H9 (cell line): ENCODE measurements around the gene NKAIN2. TPM values are rescaled to one million over a fixed set of nuclear protein-coding genes. Genes with fewer than 3 reads are reported as not detected.

Experiments
- DNase-seq: peaks from one replicate; pipeline ENCODE4 v3.0.0-alpha.2; 2017
- H2AFZ ChIP-seq: one replicate; pipeline ENCODE4 v1.6.1; 2013; ENCODE audit warnings: mild to moderate bottlenecking, low read length, control low read depth, moderate library complexity
- H2AK5ac ChIP-seq: 2 replicates; pipeline ENCODE4 v1.6.1; 2013; ENCODE audit warnings: low read length, control low read depth, mixed read lengths; ENCODE audit not compliant: insufficient read length
- H2BK120ac ChIP-seq: one replicate; pipeline ENCODE4 v1.6.1; 2013; ENCODE audit warnings: low read depth, mild to moderate bottlenecking, low read length, control low read depth, inconsistent platforms; ENCODE audit not compliant: poor library complexity, severe bottlenecking
- H2BK12ac ChIP-seq: 2 replicates; pipeline ENCODE4 v1.6.1; 2013; ENCODE audit warnings: low read length, control low read depth, mixed read lengths, low read depth; ENCODE audit not compliant: insufficient read length
- H2BK15ac ChIP-seq: 2 replicates; pipeline ENCODE4 v1.6.1; 2013; ENCODE audit warnings: low read depth, low read length, control low read depth
- H2BK20ac ChIP-seq: one replicate; pipeline ENCODE4 v1.6.1; 2013; ENCODE audit warnings: low read depth, mild to moderate bottlenecking, low read length, control low read depth, inconsistent platforms; ENCODE audit not compliant: poor library complexity, severe bottlenecking
- H2BK5ac ChIP-seq: 2 replicates; pipeline ENCODE4 v1.6.1; 2013; ENCODE audit warnings: low read length, control low read depth, mixed read lengths; ENCODE audit not compliant: insufficient read length
- H3K14ac ChIP-seq: 2 replicates; pipeline ENCODE4 v1.6.1; 2013; ENCODE audit warnings: low read length, control low read depth; ENCODE audit not compliant: insufficient read depth
- H3K18ac ChIP-seq: 2 replicates; pipeline ENCODE4 v1.6.1; 2013; ENCODE audit warnings: low read depth, mild to moderate bottlenecking, mixed read lengths, low read length, control low read depth; ENCODE audit not compliant: insufficient read length
- H3K23ac ChIP-seq: 2 replicates; pipeline ENCODE4 v1.6.1; 2013; ENCODE audit warnings: low read length, control low read depth, mixed read lengths, low read depth; ENCODE audit not compliant: insufficient read length
- H3K23me2 ChIP-seq: 2 replicates; pipeline ENCODE4 v1.6.1; 2013; ENCODE audit warnings: low read depth, mild to moderate bottlenecking, mixed read lengths, low read length, control low read depth; ENCODE audit not compliant: insufficient read length, poor library complexity, severe bottlenecking
- H3K27ac ChIP-seq: 2 replicates; pipeline ENCODE4 v1.5.1; 2013; ENCODE audit warnings: low read length, control low read depth, mixed read lengths, low read depth; ENCODE audit not compliant: insufficient read length
- H3K27me3 ChIP-seq: 2 replicates; pipeline ENCODE4 v1.6.1; 2013; ENCODE audit warnings: low read length, control low read depth, inconsistent platforms; ENCODE audit not compliant: insufficient read depth
- H3K4ac ChIP-seq: 2 replicates; pipeline ENCODE4 v1.6.1; 2013; ENCODE audit warnings: low read depth, mild to moderate bottlenecking, control low read depth, inconsistent platforms, low read length, moderate library complexity
- H3K4me1 ChIP-seq: 2 replicates; pipeline ENCODE4 v1.6.1; 2013; ENCODE audit warnings: low read length, control low read depth, inconsistent platforms; ENCODE audit not compliant: insufficient read depth
- H3K4me2 ChIP-seq: 2 replicates; pipeline ENCODE4 v1.6.1; 2013; ENCODE audit warnings: low read length, control low read depth, mixed read lengths; ENCODE audit not compliant: insufficient read length, insufficient read depth
- H3K56ac ChIP-seq: 2 replicates; pipeline ENCODE4 v1.6.1; 2013; ENCODE audit warnings: low read depth, mild to moderate bottlenecking, mixed read lengths, low read length, control low read depth; ENCODE audit not compliant: insufficient read length
- H3K79me1 ChIP-seq: 2 replicates; pipeline ENCODE4 v1.6.1; 2013; ENCODE audit warnings: low read depth, mild to moderate bottlenecking, moderate library complexity, low read length, control low read depth, inconsistent platforms; ENCODE audit not compliant: insufficient read depth, poor library complexity, severe bottlenecking
- H3K79me2 ChIP-seq: 2 replicates; pipeline ENCODE4 v1.6.1; 2013; ENCODE audit warnings: low read length, control low read depth, inconsistent platforms; ENCODE audit not compliant: insufficient read depth
- H3K9ac ChIP-seq: 2 replicates; pipeline ENCODE4 v1.6.1; 2013; ENCODE audit warnings: low read length, control low read depth, mixed read lengths; ENCODE audit not compliant: insufficient read length; ENCODE audit errors: extremely low read depth
- H3K9me3 ChIP-seq: one replicate; pipeline ENCODE4 v1.6.1; 2013; ENCODE audit warnings: low read depth, low read length, inconsistent platforms; ENCODE audit not compliant: control insufficient read depth
- H3T11ph ChIP-seq: one replicate; pipeline ENCODE4 v1.6.1; 2013; ENCODE audit warnings: mild to moderate bottlenecking, low read length, control low read depth, inconsistent platforms
- H4K20me1 ChIP-seq: one replicate; pipeline ENCODE4 v1.6.1; 2013; ENCODE audit not compliant: control insufficient read depth, insufficient read length, insufficient read depth
- H4K5ac ChIP-seq: 2 replicates; pipeline ENCODE4 v1.6.1; 2013; ENCODE audit warnings: low read depth, mild to moderate bottlenecking, mixed read lengths, low read length, control low read depth; ENCODE audit not compliant: insufficient read length
- H4K8ac ChIP-seq: replicated peaks from 2 replicates; pipeline ENCODE4 v1.6.1; 2013; ENCODE audit warnings: low read length, control low read depth, mixed read lengths, low read depth; ENCODE audit not compliant: insufficient read length
- H4K91ac ChIP-seq: 2 replicates; pipeline ENCODE4 v1.6.1; 2013; ENCODE audit warnings: low read depth, mild to moderate bottlenecking, moderate library complexity, mixed read lengths, low read length, control low read depth; ENCODE audit not compliant: insufficient read length
- H3K27ac Mint-ChIP-seq, 3 experiments: 2 replicates in 2 of 3; 3 replicates in 1 of 3; pipeline ENCODE4 v1.8.0; 2020 to 2021; ENCODE audit warnings: mixed read lengths in 3 of 3, mild to moderate bottlenecking in 1 of 3, moderate library complexity in 1 of 3
- H3K27me3 Mint-ChIP-seq: 2 replicates; pipeline ENCODE4 v1.8.0; 2021; ENCODE audit warnings: low read depth, mild to moderate bottlenecking, moderate library complexity, mixed read lengths
- H3K36me3 Mint-ChIP-seq, 3 experiments: 2 replicates in 2 of 3; 3 replicates in 1 of 3; pipeline ENCODE4 v1.8.0; 2020 to 2021; ENCODE audit warnings: low read depth in 3 of 3, mixed read lengths in 3 of 3; ENCODE audit not compliant: insufficient read depth in 1 of 3
- H3K4me1 Mint-ChIP-seq, 2 experiments: 2 replicates each; pipeline ENCODE4 v1.8.0; 2020; ENCODE audit warnings: mixed read lengths in 2 of 2
- H3K4me3 Mint-ChIP-seq, 2 experiments: 2 replicates in 1 of 2; 3 replicates in 1 of 2; pipeline ENCODE4 v1.8.0; 2020 to 2021; ENCODE audit warnings: mild to moderate bottlenecking in 2 of 2, mixed read lengths in 2 of 2, moderate library complexity in 1 of 2
- H3K9me3 Mint-ChIP-seq, 2 experiments: 2 replicates in 1 of 2; 3 replicates in 1 of 2; pipeline ENCODE4 v1.8.0; 2020; ENCODE audit warnings: mild to moderate bottlenecking in 2 of 2, mixed read lengths in 2 of 2, moderate library complexity in 1 of 2
- WGBS: extraction: QIAGEN DNeasy Blood & Tissue Kit; methylation state at CpG from one replicate; pipeline ENCODE4 v1.1.7; 2013; ENCODE audit warnings: missing lambda C conversion rate, low lambda C conversion rate, mixed read lengths; ENCODE audit not compliant: insufficient read length; ENCODE audit errors: extremely low coverage; 5-methylcytosine and 5-hydroxymethylcytosine counted together
- total RNA-seq: library from RNA; stranded (reverse); gene quantifications from 2 replicates; pipeline ENCODE4 v1.2.1, GENCODE V29; 2021
- TF ChIP-seq, protein P1 (sequence below): fragments of 200-600 bp; sonication (generic); conservative IDR thresholded peaks from 3 replicates; pipeline ENCODE4 v1.8.0; 2021; ENCODE audit warnings: antibody characterized with exemption, mild to moderate bottlenecking

NKAIN2 gene
- total RNA-seq, 1 experiment from 2014 or later = 0.17 TPM

DNA sequence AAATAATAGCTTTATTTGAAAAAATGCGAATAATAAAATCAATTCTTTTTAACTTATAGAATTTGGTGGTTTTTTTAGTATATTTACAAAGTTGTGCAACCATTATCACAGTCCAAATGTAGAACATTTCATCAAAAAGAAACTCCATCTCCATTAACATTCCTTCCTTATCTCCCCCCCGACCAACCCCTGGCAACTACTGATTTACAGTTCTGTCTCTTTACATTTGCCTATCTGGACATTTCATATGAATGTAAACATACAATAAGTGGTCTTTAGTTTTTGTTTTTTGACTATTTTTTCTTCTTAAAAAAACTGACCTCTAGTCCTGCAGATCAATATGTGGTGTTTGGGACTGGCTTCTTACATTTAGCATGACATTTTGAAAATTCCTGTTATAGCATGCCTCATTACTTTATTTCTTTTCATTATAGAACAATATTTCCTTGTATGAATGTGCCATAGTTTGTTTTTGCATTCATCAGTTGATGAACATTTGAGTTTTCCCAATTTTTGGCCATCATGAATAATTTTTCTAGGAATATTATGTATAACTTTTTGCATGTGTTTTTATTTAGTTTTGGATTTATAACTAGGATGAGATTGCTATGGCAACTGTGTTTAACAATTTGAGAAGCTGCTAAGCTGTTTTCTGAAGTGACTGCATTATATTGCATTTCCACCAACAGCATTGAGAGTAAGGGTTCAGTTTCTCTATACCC is 344.7 kb downstream of the NKAIN2 start:
- Histone ChIP-seq H3K56ac (no peak overlapping the region), H3K4me1 (no peaks in the 10 kb centered on the region; the same call in 1 of the 2 replicates), H2AFZ (no peak overlapping the region), H2BK15ac (no peak overlapping the region), H3K27ac (no peak overlapping the region), H4K20me1 (no peaks in the 10 kb centered on the region), H3K23me2 (no peaks in the 10 kb centered on the region), H3K4me2 (no peak overlapping the region), H4K8ac (no peak overlapping the region), H2BK12ac (no peak overlapping the region), H3K79me2 (no peaks in the 10 kb centered on the region), H3K27me3 (no peaks in the 10 kb centered on the region), H3K4ac (no peak overlapping the region), H4K5ac (no peak overlapping the region), H3T11ph (no peak overlapping the region), H4K91ac (no peak overlapping the region), H3K79me1 (no peaks in the 10 kb centered on the region), H3K9me3 (no peaks in the 10 kb centered on the region), H3K23ac (no peak overlapping the region), H2BK120ac (no peak overlapping the region), H2AK5ac (no peak overlapping the region), H2BK20ac (no peak overlapping the region), H3K18ac (no peak overlapping the region), H3K9ac (no peak overlapping the region), H3K14ac (no peak overlapping the region), H2BK5ac (no peak overlapping the region)
- H3K27ac Mint-ChIP-seq = no peak overlapping the region
- H3K27me3 Mint-ChIP-seq = no peaks in the 10 kb centered on the region; the same call in 1 of the 2 replicates
- H3K9me3 Mint-ChIP-seq = no peaks in the 10 kb centered on the region
- DNase-seq = no peak
- no CpG with 5 or more reads among the region's 2 CpGs for WGBS
- H3K4me3 Mint-ChIP-seq = no peak overlapping the region
- TF ChIP-seq, protein P1, sequence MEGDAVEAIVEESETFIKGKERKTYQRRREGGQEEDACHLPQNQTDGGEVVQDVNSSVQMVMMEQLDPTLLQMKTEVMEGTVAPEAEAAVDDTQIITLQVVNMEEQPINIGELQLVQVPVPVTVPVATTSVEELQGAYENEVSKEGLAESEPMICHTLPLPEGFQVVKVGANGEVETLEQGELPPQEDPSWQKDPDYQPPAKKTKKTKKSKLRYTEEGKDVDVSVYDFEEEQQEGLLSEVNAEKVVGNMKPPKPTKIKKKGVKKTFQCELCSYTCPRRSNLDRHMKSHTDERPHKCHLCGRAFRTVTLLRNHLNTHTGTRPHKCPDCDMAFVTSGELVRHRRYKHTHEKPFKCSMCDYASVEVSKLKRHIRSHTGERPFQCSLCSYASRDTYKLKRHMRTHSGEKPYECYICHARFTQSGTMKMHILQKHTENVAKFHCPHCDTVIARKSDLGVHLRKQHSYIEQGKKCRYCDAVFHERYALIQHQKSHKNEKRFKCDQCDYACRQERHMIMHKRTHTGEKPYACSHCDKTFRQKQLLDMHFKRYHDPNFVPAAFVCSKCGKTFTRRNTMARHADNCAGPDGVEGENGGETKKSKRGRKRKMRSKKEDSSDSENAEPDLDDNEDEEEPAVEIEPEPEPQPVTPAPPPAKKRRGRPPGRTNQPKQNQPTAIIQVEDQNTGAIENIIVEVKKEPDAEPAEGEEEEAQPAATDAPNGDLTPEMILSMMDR = no peak
- no peaks in the 10 kb centered on the region for H3K36me3 Mint-ChIP-seq
- H3K4me1 Mint-ChIP-seq = no peaks in the 10 kb centered on the region
